Pancreas (tissue), 10 donors: ENCODE data around the gene NFE2. TPM values are rescaled to one million over a fixed set of nuclear protein-coding genes. Genes with fewer than 3 reads are reported as not detected.

Experiments
- ATAC-seq, 4 donors: fragments of 200-7000 bp; cut with Tn5 transposase; one replicate each; pipeline versions ENCODE4 v1.8.0 to v1.9.1; 2020; ENCODE audit warnings: mild to moderate bottlenecking in 4 of 4, moderate library complexity in 4 of 4
- DNase-seq, 6 donors: peaks; one replicate each; pipeline ENCODE4 v3.0.0-alpha.2; 2020
- FAIRE-seq: peaks from 2 replicates; lab custom pipeline; 2012; peaks lifted over from hg19 to GRCh38; lab: Jason Lieb, UNC
- H3K27ac ChIP-seq, 4 donors: fragments of 200-600 bp; sonication (generic); 1 replicate in 3 of 4; 2 replicates in 1 of 4; pipeline versions ENCODE4 v1.5.0 to v1.8.0; 2020
- H3K27me3 ChIP-seq, 4 donors: fragments of 200-600 bp; one replicate each; pipeline ENCODE4 v1.8.0; 2021
- H3K36me3 ChIP-seq, 3 donors: fragments of 200-600 bp; sonication (generic) in 1 of 3; one replicate each; pipeline versions ENCODE4 v1.5.0 to v1.8.0; 2020 to 2021
- H3K4me1 ChIP-seq, 3 donors: fragments of 200-600 bp; one replicate each; pipeline ENCODE4 v1.8.0; 2021
- H3K4me3 ChIP-seq, 4 donors: fragments of 200-600 bp; sonication (generic) in 2 of 4; one replicate each; pipeline versions ENCODE4 v1.5.0 to v1.8.0; 2020 to 2021
- H3K9me3 ChIP-seq, 4 donors: fragments of 200-600 bp; one replicate each; pipeline ENCODE4 v1.8.0; 2021
- WGBS, 2 donors: extraction: QIAGEN DNeasy Blood & Tissue Kit; methylation state at CpG; one replicate each; pipeline ENCODE4 v1.1.7; 2013; 5-methylcytosine and 5-hydroxymethylcytosine counted together
- intact Hi-C, 3 donors: fragments of 100-400 bp; cut with DNase I; formaldehyde crosslinking; loops; one replicate each; pipeline versions ENCODE4 v1.11.1 to v1.14.2; 2022
- polyA plus RNA-seq, 2 donors: library from polyadenylated mRNA; stranded (reverse); fragments of 200-250 nt; gene quantifications; one replicate each; pipeline ENCODE4 v1.2.3, GENCODE V29; 2013
- total RNA-seq, 6 donors: library from RNA; stranded (reverse); fragmentation: NEBNext Ultra II Directional in 4 of 6; extraction: Animal tissue kit (Norgen Biotek cat#: 25700) in 4 of 6; gene quantifications; one replicate each; pipeline versions ENCODE4 v1.2.1 to v1.2.4, GENCODE V29; 2021 to 2023
- TF ChIP-seq, protein P1 (sequence below), 4 donors: fragments of 200-600 bp; sonication (generic) in 3 of 4; IDR thresholded peaks; one replicate each; pipeline versions ENCODE4 v1.5.0 to v1.8.0; 2021; ENCODE audit warnings: antibody characterized with exemption in 4 of 4
- donor health status: healthy with polysubstance abuse.
- donor health status: DM: no; HTN: no; CAD: no; lungs with moderate emphysema.
- donor health status: DM: no; HTN: no; CAD: no.
- donor health status: control.
- donor health status: control.
- donor health status: Bipolar disorder and iron deficiency.
- donor health status: DM: yes; HTN: yes; CAD: no.
- donor health status: DM: no; HTN: no; CAD: no.
- donor health status: DM: no; HTN: no; CAD: no.
- donor health status: DM: yes; HTN: yes; CAD: no.

The NFE2 gene
- total and polyA plus RNA-seq, 8 donors = 0.16 to 0.58 (median 0.34) TPM; not detected in 1

DNA sequence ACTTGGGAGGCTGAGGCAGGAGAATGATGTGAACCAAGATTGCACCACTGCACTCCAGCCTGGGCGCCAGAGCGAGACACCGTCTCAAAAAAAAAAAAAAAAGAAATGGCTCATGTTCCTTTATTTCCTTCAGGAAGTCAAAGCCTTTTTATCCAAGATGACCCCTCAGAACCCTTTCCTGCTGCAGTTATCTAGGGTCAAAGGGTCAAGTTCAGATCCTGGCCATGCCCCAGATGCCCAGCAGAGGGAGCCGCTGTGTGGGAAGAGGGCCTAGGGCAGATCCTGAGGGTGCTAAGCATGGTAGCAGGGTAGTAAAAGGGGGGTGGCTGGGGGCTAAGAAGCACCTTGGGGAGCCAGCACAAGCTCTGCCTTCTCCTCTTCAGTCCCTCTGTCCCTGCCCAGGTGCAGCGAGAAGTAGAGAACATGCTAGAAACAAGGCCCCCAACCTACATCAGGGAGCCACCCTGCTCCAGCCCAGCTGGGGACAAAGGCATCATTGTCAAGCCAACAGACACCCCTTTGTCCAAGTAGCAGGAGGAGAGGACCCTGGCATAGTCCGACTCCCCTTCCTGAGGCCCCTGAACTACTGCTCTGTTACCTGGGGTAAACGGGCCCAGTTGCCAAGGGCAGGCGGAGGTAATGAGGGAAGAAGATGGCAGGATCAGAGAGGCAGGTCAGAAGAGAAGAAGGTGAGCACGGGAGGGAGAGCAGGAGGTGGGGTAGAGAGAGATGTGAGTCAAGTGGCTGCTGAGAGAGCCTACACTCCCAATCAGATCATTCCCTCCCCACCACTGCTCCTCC is 6.5 kb downstream of the NFE2 start:
- H3K36me3 ChIP-seq = no peaks in the 10 kb centered on the region
- intact Hi-C loops = loop anchor here in 1 of 3 donors (5.0 kb wide), 1 partner anchor 68 kb away; the partner anchor contains the start of gene GPR84
- TF ChIP-seq, protein P1, sequence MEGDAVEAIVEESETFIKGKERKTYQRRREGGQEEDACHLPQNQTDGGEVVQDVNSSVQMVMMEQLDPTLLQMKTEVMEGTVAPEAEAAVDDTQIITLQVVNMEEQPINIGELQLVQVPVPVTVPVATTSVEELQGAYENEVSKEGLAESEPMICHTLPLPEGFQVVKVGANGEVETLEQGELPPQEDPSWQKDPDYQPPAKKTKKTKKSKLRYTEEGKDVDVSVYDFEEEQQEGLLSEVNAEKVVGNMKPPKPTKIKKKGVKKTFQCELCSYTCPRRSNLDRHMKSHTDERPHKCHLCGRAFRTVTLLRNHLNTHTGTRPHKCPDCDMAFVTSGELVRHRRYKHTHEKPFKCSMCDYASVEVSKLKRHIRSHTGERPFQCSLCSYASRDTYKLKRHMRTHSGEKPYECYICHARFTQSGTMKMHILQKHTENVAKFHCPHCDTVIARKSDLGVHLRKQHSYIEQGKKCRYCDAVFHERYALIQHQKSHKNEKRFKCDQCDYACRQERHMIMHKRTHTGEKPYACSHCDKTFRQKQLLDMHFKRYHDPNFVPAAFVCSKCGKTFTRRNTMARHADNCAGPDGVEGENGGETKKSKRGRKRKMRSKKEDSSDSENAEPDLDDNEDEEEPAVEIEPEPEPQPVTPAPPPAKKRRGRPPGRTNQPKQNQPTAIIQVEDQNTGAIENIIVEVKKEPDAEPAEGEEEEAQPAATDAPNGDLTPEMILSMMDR (IDR thresholded peaks at IDR 0.05) = peak; percentile 26 to 61 (median 46)
- no peaks in the 10 kb centered on the region for H3K27me3 ChIP-seq
- FAIRE-seq (no peak), ATAC-seq (peak; percentile 76 to 93 (median 88)), DNase-seq (peak in 5 of 6 donors; percentile 49 to 84 (median 76))
- no peaks in the 10 kb centered on the region for H3K9me3 ChIP-seq
- H3K27ac ChIP-seq = no peak overlapping the region
- 63 to 68% methylated on average over 9 of the region's 9 CpGs for WGBS, 2 donors
- H3K4me3 ChIP-seq = no peak overlapping the region
- no peaks in the 10 kb centered on the region for H3K4me1 ChIP-seq

- ATAC-seq = no peak
- TF ChIP-seq, protein P1 (IDR thresholded peaks at IDR 0.05) = no peak
- Histone ChIP-seq H3K27me3 (no peaks in the 10 kb centered on the region), H3K9me3 (no peaks in the 10 kb centered on the region), H3K4me3 (no peak overlapping the region), H3K36me3 (peaks cover 0 to 8% (median under 1%) of the 10 kb centered on the region in 3 donors), H3K27ac (no peak overlapping the region), H3K4me1 (no peaks in the 10 kb centered on the region)
- no peak for DNase-seq
- FAIRE-seq = no peak
- intact Hi-C loops = loop anchor here in 1 of 3 donors (5.0 kb wide), 1 partner anchor 69 kb away; the partner anchor contains the start of gene GPR84
- WGBS, 2 donors = 95 to 97% methylated on average over 7 of the region's 7 CpGs
Measured at GRCh38 chr12:54292931-54293241, 7.9 kb downstream of the NFE2 start.

DNA sequence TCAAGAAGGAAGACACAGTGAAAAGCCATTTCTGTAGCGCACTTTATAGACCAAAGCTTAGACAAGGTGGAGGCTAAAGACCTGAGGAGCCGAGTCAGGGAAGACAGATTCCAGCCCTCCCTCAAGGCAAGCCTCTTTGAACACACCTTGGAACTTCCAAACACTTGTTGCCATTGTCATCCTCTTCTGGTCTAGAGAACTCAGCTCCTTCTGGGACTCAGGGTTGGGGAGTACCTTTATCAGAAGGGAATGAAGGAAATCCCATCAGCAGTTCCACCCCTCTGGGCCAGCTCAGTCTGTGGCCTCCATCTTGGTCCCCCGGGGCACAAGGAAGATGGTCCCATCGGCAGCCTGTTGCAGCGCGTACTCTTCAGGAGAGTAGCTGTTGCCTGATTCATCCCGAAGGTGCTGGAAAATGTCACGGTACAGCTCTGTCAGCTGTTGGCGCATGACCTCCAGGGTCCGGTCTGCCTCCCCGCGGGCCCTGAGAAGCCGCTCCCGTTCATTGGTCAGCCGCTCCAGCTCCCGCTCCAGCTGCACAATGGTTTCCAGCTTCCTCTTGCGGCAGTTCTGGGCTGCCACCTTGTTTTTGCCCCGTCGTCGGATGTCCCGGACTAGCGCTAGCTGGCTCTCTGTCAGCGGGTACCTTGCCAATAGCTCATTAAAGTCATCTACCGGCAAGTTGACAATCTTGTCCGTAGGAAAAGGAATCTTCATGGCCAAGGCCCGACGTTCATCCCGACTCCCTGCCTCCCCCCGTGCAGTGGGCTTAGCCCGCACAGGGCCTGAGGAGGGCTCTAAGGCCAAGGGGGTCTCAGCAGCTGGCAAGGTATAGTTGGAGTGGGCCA is 8.5 kb downstream of the NFE2 start:
- 90 to 92% methylated on average over 30 of the region's 30 CpGs for WGBS, 2 donors
- Histone ChIP-seq H3K27ac (no peak overlapping the region), H3K4me1 (no peaks in the 10 kb centered on the region), H3K27me3 (no peaks in the 10 kb centered on the region), H3K4me3 (no peak overlapping the region), H3K9me3 (no peaks in the 10 kb centered on the region), H3K36me3 (peaks cover 0 to 14% (median 7%) of the 10 kb centered on the region in 3 donors)
- ATAC-seq (no peak), DNase-seq (no peak), FAIRE-seq (no peak)
- TF ChIP-seq, protein P1 (IDR thresholded peaks at IDR 0.05) = no peak
- intact Hi-C loops = loop anchor here in 1 of 3 donors (5.0 kb wide), 1 partner anchor 70 kb away; the partner anchor contains the start of gene GPR84

GRCh38 chr12:54287261-54288157 is 13.3 kb downstream of the NFE2 start:
- no peak for FAIRE-seq
- Histone ChIP-seq H3K27me3 (no peaks in the 10 kb centered on the region), H3K9me3 (no peaks in the 10 kb centered on the region), H3K36me3 (peaks cover 9 to 44% (median 30%) of the 10 kb centered on the region in 3 donors), H3K27ac (no peak overlapping the region), H3K4me1 (peaks cover 14 to 28% (median 17%) of the 10 kb centered on the region in 3 donors), H3K4me3 (no peak overlapping the region)
- ATAC-seq = no peak
- DNase-seq = no peak
- 77% methylated on average over 8 of the region's 8 CpGs for WGBS, 2 donors
- intact Hi-C loops = no loop called here
- TF ChIP-seq, protein P1 (IDR thresholded peaks at IDR 0.05) = no peak
